ENCODE measurements around the gene TTC39A.

DNA sequence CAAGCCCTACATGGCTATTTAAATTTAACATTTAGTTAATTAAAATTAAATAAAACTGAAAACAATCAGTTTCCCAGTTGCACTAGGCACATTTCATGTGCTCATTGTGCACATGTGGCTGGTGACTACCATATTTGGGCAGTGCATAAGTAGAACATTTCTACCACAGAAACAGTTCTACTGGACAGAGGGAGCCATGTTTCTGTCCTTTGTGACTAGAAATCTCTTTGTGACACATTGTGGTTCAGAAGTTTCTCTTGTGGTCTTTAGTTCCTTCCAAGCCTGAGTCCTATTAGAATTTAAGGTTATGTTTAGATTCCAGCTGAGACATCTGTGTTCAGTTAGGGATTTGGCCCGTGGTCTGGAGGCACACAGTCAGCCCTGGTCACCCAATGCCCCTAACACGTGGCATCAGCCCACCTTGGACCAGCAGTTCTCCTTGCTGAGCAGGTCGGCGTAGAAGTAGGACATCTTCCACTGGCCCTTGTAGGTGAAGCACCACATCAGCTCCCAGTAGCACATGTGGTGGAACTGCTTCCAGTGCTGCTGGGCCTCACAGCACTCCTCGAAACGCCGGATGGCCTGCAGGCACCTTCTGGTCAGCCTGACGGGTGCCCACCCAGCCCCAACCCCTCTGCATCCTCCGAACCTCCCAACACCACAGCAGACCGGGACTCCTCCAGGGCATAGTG is 29.1 kb downstream of the TTC39A start:
- TF ChIP-seq EP300 (IDR thresholded peaks at IDR 0.05): no peak
- TF ChIP-seq, protein P1, sequence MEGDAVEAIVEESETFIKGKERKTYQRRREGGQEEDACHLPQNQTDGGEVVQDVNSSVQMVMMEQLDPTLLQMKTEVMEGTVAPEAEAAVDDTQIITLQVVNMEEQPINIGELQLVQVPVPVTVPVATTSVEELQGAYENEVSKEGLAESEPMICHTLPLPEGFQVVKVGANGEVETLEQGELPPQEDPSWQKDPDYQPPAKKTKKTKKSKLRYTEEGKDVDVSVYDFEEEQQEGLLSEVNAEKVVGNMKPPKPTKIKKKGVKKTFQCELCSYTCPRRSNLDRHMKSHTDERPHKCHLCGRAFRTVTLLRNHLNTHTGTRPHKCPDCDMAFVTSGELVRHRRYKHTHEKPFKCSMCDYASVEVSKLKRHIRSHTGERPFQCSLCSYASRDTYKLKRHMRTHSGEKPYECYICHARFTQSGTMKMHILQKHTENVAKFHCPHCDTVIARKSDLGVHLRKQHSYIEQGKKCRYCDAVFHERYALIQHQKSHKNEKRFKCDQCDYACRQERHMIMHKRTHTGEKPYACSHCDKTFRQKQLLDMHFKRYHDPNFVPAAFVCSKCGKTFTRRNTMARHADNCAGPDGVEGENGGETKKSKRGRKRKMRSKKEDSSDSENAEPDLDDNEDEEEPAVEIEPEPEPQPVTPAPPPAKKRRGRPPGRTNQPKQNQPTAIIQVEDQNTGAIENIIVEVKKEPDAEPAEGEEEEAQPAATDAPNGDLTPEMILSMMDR (IDR thresholded peaks at IDR 0.05): no peak

Measured in gastroesophageal sphincter (tissue), 3 donors.